Stomach (tissue), 4 donors: ENCODE data around the gene DNTT.

Experiments used
- POLR2A ChIP-seq, 4 donors: fragments of 450-650 bp; IDR thresholded peaks; one replicate each; pipeline ENCODE4 v1.6.1; 2016; ENCODE audit warnings: antibody characterized with exemption in 4 of 4, control low read depth in 2 of 4, mild to moderate bottlenecking in 1 of 4, moderate library complexity in 1 of 4
- TF ChIP-seq, protein P1 (sequence below), 7 experiments: fragments of 450-650 bp in 4 of 7; fragments of 200-600 bp in 3 of 7; sonication (generic) in 3 of 7; IDR thresholded peaks; one replicate each; pipeline ENCODE4 v1.5.1; 2016 to 2019; ENCODE audit warnings: antibody characterized with exemption in 7 of 7, control low read depth in 2 of 7, mild to moderate bottlenecking in 1 of 7

DNA sequence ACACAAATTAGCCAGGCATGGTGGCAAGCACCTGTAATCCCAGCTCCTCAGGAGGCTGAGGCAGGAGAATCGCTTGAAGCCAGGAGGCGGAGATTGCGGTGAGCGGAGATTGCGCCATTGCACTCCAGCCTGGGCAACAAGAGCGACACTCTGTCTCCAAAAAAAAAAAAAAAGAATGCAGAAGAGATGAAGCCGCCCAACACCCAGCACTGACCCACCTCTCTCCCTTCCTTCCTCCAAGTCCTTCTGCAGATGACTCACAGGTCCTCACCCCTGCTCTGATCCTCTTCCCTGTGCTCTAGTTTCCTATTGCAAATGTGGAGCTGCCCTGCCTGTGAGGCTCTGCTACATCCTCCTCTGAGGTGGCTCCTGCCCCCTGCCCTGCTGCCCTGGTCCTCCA lies 76.6 kb downstream of the DNTT start:
- TF ChIP-seq, protein P1, sequence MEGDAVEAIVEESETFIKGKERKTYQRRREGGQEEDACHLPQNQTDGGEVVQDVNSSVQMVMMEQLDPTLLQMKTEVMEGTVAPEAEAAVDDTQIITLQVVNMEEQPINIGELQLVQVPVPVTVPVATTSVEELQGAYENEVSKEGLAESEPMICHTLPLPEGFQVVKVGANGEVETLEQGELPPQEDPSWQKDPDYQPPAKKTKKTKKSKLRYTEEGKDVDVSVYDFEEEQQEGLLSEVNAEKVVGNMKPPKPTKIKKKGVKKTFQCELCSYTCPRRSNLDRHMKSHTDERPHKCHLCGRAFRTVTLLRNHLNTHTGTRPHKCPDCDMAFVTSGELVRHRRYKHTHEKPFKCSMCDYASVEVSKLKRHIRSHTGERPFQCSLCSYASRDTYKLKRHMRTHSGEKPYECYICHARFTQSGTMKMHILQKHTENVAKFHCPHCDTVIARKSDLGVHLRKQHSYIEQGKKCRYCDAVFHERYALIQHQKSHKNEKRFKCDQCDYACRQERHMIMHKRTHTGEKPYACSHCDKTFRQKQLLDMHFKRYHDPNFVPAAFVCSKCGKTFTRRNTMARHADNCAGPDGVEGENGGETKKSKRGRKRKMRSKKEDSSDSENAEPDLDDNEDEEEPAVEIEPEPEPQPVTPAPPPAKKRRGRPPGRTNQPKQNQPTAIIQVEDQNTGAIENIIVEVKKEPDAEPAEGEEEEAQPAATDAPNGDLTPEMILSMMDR (IDR thresholded peaks at IDR 0.05), result no peak
- TF ChIP-seq POLR2A (IDR thresholded peaks at IDR 0.05), result no peak
